HUDEP-2 (cell line): Measurements from ENCODE around the gene WDR27.
"Not testable (repeated sequence)": the region's sequence is repeated elsewhere in the genome, so short reads cannot be mapped to it uniquely, and the experiment has no call there.

Experiments used
- DNase-seq, 76 experiments: peaks; one replicate each; lab custom pipeline; 2025; ENCODE audit not compliant: unreplicated experiment in 76 of 76; lab: John Stamatoyannopoulos, UW

Gene WDR27

DNA sequence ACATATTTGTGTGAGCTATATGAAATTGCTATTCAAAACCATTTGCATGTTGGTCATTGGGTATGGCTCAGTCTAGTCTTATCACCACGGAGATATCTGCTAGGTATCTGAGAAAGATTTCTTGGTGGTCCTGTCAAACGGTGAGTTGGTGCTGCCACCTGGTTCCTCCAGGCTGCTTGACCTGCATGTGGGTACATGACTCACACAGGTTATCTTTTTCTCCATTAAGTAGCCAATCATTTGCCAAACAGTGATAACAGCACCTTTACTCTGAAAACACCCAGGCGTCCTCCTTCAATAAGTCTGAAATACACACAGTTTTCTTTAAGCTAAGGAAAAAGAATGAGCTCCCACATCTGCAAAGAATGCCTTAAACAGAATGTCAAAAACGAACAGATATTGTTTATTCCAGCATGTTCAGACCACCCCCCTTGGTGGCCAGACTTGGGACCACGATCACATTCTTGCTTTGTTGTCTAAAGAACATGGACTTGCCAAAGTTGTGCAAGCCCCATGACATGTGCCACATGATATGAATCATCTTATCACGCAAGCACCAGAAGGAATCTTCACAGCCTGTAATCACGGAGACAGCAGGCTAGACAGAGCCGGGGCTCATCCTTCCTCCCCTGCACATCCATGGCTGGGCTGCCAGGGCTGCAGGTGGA is 247.5 kb downstream of the WDR27 start:
- DNase-seq, result peak in 12 of 76 experiments; percentile 5 to 24 (median 13)

DNA sequence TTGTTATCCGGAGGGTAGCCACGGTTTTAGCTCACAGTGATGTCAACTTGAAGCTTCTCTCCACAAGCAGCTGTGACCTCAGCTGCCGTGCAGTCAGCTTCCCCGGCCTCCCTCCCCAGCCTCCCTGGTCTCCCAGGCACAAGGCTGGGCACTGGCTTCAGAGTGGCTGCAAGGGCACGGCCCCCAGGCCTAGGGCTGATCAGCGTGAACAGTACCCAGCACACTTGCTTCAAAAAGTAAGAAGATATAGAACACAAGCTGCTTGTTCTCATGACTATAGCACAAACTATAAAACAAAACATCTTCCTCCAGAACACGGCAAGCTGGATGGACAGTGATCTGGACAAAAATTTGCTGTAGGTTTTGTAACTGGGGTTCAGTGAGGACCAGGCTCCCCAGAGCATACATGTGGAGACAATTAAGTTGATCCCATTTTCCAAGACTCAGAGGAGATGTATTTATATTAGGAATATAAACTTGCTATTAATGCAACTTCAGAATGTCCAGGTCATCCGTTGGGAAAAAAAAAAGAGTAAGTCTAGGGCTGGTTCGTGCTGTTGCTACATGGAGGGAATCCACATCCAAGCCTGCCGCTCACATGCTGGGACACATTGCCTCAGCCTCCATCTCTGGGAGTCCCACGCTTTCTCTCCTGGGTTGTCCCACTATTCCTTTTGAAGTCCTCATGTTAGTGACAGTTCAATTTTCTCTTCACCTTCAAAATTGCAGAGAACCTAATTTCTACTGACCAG is 248.8 kb downstream of the WDR27 start:
- no peak for DNase-seq

DNA sequence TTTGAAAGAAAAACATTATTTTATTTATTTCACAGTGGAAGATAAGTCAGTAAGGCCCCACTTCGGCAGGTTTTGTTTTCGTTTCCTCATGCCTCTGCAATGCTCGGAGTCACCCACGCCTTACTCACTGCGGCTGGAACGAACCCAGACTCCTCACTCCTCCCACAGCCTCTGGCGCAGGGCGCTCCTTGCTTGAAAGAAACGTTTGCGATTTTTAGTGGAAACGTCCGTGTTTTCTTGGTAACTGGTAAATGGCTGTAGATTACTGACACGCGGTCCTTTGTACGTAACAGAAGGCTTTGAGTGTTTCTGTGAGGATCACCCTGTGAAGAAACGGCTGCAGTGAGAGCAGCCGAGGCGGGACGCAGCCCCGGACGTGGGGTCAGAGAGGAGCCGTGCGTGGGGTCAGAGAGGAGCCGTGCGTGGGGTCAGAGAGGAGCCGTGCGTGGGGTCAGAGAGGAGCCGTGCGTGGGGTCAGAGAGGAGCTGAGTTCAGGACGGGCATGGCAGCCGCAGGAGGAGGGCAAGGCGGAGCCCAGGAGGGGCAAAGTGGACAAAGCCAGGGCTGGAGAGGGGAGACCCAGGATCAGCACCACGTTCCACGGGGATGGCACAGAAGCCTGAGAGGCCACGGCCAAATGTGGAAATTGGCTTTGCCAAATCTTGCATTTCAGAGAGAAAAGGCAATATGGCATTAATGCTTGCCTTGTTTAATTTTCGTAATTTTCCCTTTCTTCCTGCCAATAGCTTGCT is 249.5 kb downstream of the WDR27 start:
- no peak for DNase-seq

DNA sequence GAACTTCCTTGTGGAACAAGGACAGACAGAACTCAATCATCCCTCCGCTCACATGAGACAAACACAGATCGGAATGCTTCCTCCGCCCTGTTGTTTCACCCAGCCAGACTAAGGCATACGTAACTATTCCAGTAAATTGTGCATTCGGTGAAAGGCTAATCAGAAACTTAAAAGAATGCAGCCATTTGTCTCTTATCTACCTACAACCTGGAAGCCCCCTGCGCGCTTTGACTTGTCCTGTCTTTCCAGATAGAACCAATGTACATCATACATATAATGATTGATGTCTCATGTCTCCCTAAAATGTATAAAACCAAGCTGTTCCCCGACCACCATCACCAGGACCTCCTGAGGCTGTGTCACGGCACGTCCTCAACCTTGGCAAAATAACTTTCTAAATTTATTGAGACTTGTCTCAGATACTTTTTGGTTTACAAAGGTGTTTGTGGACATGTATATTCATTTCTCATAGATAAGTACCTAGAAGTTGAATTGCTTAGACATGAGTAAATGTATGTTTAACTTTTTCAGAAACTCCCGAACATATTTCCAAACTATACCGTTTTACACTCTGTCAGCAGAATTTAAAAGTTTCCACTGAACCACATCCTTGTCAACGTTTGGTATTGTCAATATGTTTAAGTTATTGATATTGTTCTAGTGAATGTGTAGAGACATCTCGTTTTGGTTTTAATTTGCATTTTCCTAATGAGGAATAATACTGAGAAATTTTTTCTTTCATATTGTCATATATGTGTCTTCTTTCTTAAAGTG is 250.6 kb downstream of the WDR27 start:
- no peak for DNase-seq

DNA sequence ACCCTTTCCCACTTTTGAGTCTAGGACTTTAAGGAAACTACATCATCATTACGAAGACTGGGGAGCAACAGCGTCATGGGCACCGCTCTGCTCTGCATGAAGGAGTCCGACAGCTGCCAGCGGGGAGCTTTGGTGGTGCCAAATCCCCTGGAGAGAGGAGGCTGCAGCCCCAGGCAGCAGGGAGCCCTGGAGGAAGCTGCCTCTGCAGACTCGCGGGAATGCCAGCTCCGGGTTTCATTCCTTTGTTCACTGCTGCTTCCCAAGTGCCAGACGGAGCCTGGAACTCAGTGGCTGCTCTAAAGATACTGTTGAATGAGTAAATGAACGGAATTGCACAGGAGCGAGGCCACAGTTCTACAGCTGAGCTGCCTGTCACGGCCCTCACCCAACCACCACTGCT is 251.7 kb downstream of the WDR27 start:
- DNase-seq, result no peak

DNA sequence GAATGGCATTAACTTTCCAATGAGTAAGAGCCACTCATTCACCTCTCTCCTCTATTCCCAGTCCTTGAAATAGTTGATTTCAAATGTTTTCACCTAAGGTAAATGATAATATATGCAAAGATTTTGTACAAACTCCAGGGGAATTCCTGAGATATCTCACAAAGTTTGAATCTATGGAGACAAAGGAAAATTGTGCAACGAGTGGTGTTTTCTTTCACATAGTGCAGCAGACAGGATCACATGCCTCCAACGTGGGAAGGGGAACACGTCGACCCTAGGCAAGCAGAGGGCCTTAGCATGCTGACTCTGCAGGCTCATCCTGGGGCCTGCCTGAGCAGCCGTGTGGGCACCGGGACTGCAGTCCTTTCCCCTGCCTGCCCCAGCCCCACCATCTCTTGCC is 252.6 kb downstream of the WDR27 start:
- no peak for DNase-seq

DNA sequence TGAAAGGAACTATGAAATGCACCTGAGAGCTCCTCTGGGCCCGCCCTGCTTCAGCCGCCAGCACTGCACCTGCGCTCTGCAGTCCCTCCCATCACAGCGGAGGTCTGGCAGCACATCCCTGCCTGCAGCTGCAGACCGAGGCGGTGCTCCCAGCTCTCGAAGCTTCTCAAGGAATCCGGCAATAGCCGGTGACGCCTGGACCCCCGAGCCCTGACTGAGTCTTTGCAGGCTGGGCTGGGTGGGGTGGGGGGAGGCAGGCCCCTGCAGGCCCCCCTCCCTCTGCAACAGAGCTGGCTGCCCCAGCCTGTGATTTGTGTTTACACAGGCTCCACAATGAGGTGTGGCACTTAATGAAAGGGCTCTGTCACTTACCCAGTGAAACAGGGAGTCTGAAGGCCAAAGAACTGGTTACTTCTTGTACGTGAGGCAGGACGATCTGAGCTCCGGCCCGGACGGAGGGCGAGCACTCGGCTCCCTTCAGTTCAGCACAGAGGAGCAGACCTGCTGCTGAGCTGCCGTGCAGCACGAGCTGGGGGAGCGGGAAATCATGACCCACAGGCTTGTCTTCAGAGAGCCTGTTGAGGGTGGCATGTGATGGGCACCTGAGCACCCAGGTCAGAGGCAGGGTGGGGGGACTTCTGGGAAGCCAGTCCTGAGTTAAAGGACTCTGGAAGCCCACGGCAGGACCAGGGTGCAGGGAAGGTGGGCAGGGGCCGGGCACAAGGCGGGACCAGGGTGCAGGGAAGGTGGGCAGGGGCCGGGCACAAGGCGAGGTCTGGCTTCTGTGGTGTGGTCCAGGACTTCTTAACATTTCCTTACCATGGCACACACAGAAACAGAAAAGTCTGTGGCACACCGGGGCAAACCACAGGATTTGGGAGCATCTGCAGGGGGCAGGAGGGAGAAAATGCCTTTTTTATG is 255.9 kb downstream of the WDR27 start:
- DNase-seq, result no peak

DNA sequence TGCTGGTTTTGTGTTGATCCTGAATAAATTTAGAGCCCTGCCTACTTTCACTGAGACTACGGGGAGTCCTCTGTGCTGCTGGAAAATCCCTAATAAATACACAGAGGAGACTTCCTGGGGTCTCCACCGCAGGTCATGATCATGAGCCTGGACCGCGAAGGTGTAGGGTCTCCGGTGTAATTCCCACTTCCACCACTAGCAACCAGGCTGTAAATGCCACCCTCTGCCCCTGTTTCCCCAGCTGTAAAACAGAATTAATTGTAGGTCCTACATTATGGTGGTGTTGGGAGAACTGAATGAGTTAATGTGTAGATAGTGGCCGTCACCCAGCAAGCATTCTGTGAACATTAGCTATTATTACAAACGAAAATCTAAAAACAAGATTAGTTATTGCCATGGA is 256.6 kb downstream of the WDR27 start:
- no peak for DNase-seq

DNA sequence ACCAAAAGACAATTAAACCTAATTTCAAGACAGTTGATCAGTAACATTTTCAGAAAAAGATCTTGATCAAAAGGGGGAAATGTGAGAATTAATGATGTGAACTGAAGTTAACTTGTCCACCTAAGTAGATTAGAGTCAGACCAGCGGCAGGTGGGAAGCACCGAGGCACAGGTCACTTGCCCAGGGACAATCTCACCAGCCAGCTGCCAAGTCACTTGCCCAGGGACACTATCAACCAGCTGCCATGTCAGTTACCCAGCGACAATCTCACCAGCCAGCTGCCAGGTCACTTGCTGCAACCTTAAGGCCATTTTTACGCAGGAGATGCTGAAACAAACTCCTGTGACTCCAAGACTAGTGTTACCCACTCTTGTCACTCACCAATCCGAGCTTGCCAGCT is 260.5 kb downstream of the WDR27 start:
- DNase-seq, result no peak

DNA sequence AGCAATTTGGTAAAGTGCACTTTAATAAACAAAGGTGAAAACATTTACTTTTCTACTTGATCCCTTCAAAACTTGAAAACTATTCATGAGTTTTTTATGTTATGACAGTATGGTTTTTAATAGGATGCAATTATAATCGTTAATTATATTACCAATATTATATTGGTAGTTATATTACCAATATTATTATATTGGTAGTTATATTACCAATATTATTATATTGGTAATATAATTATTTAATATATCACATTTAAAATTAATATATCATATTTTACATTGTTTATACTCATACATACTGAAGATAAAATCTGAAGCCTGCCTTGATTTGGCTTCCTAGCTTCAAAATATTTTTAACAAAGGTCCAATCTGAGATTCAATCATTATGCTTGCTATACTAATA is 262.1 kb downstream of the WDR27 start:
- DNase-seq, result no peak

DNA sequence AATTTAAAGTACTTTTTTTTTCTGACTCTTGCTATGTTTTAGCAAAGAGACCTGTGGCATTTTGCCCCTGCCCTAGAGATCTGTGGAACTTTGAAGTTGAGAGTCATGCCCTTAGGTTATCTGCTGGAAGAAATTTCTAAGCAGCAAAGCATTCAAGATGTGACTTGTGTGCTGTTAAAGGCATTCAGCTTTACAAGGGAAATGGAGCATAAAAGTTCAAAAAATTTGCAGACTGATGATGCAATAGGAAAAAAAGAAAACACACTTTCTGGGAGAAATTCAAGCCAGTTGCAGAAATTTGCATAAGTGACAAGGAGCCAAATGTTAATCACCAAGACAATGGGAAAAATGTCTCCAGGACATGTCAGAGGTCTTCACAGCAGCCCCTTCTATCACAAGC is 267.3 kb downstream of the WDR27 start:
- not testable (repeated sequence) for DNase-seq

DNA sequence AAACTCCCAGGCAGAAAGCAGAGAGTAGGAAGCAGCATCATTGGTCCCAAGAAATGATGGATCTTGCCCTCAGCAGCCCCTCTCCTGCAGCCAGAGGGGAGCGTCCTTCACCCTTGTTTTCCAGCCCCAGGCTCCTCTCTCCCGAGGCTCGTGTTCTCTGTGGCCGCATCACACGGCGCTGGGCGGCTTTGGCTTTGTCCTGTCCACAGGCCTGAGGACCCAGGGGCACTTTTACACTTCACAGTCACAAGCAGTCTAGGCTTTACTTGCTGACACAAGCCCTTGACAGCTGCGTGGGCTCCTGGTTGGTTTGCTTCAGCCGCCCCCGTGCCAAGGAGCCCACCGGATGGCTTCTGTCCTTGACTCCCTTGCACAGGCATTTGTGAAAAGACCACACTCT is 272.8 kb downstream of the WDR27 start:
- no peak for DNase-seq

DNA sequence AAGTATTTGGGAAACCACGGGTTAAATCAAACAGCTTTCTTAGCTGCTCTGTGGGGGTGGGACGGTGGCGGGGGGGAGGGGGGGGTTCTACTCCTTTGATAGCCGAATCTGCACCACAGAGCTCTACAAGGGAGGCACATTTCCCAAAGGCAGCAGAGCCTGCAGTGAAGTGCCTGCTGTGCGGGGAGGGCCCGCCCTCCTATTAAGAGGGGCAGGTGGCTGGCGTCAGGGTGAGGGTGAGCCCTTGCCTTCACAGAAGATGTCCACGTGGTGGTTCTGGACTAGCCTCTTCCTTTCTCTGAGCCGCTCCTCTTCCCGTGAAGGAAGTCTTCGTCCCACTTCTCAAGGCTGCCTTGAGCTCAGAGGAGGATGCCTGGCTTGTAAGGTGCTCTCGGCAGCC is 273.3 kb downstream of the WDR27 start:
- no peak for DNase-seq

DNA sequence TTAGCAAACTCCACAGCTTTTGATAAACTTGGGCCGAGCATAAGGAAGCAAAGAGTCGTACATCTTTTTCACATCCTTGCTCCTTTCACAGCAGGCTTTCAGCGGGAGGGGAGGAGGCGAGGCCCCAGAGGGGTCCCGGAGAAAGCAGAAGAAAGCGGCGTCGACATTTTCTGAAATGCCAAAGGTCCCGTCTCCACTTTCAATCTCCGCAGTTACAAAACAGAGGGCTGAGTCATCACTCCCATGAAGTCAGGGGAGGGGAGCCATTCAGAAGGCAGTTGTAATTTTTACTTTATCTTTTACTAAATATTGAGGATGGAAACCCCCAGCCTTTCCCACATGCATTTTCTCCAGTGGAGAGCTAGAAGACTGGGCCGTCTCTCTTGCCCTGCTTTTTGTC is 274.0 kb downstream of the WDR27 start:
- no peak for DNase-seq

DNA sequence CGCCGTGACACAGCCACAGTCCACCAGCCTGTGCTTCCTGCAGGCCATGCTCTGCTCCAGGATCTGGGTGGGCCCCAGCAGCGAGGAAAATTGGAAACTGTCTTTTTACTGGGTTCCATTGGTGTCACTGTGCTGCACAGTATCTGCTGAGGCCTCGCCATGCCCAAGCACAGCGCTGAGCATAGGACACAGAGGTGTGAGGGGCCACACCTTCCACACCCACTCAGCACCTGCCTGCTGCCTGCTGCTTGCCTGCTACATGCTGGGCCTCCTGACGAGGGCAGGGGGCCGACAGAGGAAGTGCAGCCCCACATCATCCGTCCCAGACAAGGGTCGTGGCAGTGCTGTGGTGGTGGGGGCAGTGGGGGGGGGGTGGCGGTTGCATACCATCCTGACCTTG is 275.2 kb downstream of the WDR27 start:
- DNase-seq, result no peak

DNA sequence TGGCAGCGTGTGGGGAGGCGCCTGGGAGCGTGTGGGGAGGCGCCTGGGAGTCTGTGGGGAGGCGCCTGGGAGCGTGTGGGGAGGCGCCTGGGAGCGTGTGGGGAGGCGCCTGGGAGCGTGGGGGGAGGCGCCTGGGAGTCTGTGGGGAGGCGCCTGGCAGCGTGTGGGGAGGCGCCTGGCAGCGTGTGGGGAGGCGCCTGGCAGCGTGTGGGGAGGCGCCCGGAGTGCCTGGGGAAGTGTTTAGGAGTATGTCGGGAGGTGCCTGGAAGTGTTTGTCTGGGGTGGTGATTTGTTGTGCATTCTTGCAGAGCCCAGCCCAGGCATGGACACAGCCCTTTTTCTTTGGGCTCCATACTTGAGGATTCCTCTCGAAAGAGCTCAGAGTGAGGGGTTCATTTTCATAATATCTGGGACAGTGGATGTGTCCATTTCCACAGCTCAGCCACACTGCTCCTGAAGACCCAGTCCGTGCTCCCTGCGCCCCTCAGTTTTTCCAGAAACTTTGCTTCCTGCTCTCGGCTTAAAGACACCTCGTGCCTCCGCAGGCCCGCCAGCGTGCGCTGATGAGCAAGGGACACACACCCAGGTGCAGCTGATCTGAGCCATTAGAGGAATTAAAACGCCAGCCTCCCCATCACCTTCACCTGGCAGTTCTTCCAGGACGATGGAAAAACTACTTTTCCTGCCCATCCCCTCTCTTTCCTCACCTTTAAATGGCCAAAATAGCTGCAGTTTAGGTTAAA is 276.0 kb downstream of the WDR27 start:
- DNase-seq, result no peak

DNA sequence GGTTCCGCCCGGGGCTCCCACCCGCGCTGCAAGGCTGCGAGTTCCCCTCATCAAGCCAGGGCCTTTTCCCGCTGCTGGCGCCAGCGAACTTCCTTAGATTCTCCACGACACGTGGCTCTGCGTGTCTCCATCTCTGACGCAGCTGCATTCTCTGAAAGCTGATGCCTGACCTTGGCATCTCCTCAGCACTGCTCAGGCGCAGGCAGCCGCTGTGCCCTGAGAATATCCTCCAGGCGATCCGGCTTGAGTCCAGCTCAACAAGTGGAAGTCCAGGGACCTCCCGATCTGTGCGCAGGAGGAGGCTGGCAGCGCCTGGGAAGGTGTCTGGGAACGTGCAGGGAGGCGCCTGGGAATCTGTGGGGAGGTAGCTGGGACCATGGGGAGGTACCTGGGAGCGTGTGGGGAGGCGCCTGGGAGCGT is 277.0 kb downstream of the WDR27 start:
- DNase-seq, result no peak

DNA sequence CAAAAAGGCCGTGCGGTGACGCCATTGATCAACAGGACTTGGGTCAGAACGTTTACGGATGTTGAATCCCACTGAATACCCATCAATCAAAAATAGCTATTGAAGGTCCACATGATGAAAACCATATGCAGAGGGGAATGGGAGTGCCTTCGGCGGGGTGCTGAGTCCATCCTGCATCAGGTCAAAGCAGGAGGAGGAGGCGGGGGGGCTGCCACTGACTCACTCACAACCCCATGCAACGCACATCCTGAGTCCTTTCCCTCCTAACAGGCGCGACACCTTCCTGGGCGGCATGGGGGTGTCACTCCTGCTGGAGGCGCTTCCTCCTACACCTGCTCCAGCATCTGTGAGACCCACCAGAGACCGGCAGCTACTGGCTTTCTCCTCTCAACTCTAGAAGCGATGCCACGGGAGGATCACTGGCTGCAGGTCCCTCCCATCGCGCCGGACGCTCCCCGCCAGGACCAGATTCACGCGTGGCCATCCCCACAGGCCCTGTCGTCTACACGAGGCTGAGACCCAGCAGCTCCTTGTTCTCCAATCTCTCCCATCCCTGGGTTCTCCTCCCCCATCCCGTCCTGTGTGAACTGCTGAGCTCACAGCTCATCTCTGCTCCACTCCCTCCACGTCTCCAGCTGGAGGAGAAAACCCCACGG is 277.6 kb downstream of the WDR27 start:
- no peak for DNase-seq
